Right lobe of liver (tissue), 6 donors: Measurements from ENCODE around the gene PPP4R4. TPM values are rescaled to one million over a fixed set of nuclear protein-coding genes. Genes with fewer than 3 reads are reported as not detected.
A peak's percentile ranks its signal among the peaks of the same experiment; 100 is the strongest.

Experiments
- ATAC-seq, 4 donors: fragments of 200-7000 bp; cut with Tn5 transposase; one replicate each; pipeline ENCODE4 v1.9.1; 2020; ENCODE audit warnings: mild to moderate bottlenecking in 4 of 4, moderate library complexity in 4 of 4
- DNase-seq, 3 donors: peaks; one replicate each; pipeline ENCODE4 v3.0.0-alpha.2; 2020
- H3K27ac ChIP-seq, 3 donors: fragments of 200-600 bp; one replicate each; pipeline ENCODE4 v1.8.0; 2022
- H3K27me3 ChIP-seq, 2 donors: fragments of 200-600 bp; one replicate each; pipeline ENCODE4 v1.8.0; 2022
- H3K36me3 ChIP-seq, 4 donors: fragments of 200-600 bp; sonication (generic) in 1 of 4; one replicate each; pipeline versions ENCODE4 v1.5.1 to v1.8.0; 2017 to 2022; ENCODE audit warnings: control low read depth in 1 of 4
- H3K4me1 ChIP-seq, 4 donors: fragments of 200-600 bp; sonication (generic) in 1 of 4; one replicate each; pipeline versions ENCODE4 v1.5.1 to v1.8.0; 2017 to 2022; ENCODE audit warnings: control low read depth in 1 of 4
- H3K4me3 ChIP-seq, 3 donors: fragments of 200-600 bp; one replicate each; pipeline ENCODE4 v1.8.0; 2022
- H3K9me3 ChIP-seq, 4 donors: fragments of 200-600 bp; sonication (generic) in 1 of 4; one replicate each; pipeline versions ENCODE4 v1.5.1 to v1.8.0; 2017 to 2022; ENCODE audit warnings: control low read depth in 1 of 4
- POLR2A ChIP-seq: fragments of 450-650 bp; IDR thresholded peaks from one replicate; pipeline ENCODE4 v1.6.1; 2017; ENCODE audit warnings: antibody characterized with exemption, mild to moderate bottlenecking
- WGBS: methylation state at CpG from one replicate; pipeline ENCODE4 v1.1.6; 2018; ENCODE audit warnings: low coverage, low lambda C conversion rate; ENCODE audit not compliant: insufficient coverage; ENCODE audit errors: missing lambda C conversion rate; 5-methylcytosine and 5-hydroxymethylcytosine counted together
- intact Hi-C, 2 donors: fragments of 100-400 bp; cut with DNase I; formaldehyde crosslinking; loops; one replicate each; pipeline versions ENCODE4 v1.11.2 to v1.14.1; 2022
- total RNA-seq, 6 experiments: library from RNA; depleted of rRNA in 2 of 6; stranded (reverse); fragments of >200 nt in 2 of 6; fragmentation: NEBNext Ultra II Directional in 3 of 6; extraction: Animal tissue kit (Norgen Biotek cat#: 25700) in 3 of 6; gene quantifications; one replicate each; pipeline versions ENCODE4 v1.1.0 to v1.2.4, GENCODE V29; 2016 to 2023
- TF ChIP-seq, protein P1 (sequence below), 4 donors: fragments of 200-600 bp in 3 of 4; fragments of 450-650 bp in 1 of 4; IDR thresholded peaks; one replicate each; pipeline versions ENCODE4 v1.5.1 to v1.8.0; 2016 to 2022; ENCODE audit warnings: antibody characterized with exemption in 4 of 4, mild to moderate bottlenecking in 2 of 4
- donor health status: DM: no; HTN: yes; CAD: no.
- donor health status: DM: no; HTN: no; CAD: no.
- donor health status: DM: no; HTN: no; CAD: no.
- donor health status: DM: no; HTN: yes; CAD: no.
- donor health status: DM: no; HTN: yes; CAD: no.

The PPP4R4 gene
- total RNA-seq, 6 experiments from 2014 or later, result 0.26 to 4.1 (median 1.2) TPM

DNA sequence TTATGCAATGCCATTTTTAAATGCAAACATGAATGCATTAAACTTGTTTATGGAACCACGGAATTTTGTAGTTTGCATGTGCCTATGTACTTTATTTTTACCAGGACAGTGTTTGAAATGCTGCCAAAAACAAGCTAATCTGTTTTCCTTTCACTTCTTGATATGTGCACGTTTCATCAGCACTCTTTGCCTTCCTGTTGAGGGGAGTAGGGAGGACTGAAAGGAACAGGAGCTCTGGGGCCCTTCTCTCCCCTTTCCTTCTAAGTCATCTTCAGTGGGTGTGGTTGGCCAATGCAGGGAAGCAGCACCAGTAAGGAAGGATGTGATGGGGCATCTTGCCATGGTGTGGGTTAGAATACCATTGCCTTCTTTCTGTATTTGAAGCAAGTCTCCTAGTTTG is 12.1 kb upstream of the PPP4R4 start:
- DNase-seq (no peak), ATAC-seq (peak; percentile 60 to 72 (median 70))
- no peak overlapping the region for H3K27ac ChIP-seq
- no peaks in the 10 kb centered on the region for H3K36me3 ChIP-seq
- no peak for TF ChIP-seq POLR2A
- TF ChIP-seq, protein P1, sequence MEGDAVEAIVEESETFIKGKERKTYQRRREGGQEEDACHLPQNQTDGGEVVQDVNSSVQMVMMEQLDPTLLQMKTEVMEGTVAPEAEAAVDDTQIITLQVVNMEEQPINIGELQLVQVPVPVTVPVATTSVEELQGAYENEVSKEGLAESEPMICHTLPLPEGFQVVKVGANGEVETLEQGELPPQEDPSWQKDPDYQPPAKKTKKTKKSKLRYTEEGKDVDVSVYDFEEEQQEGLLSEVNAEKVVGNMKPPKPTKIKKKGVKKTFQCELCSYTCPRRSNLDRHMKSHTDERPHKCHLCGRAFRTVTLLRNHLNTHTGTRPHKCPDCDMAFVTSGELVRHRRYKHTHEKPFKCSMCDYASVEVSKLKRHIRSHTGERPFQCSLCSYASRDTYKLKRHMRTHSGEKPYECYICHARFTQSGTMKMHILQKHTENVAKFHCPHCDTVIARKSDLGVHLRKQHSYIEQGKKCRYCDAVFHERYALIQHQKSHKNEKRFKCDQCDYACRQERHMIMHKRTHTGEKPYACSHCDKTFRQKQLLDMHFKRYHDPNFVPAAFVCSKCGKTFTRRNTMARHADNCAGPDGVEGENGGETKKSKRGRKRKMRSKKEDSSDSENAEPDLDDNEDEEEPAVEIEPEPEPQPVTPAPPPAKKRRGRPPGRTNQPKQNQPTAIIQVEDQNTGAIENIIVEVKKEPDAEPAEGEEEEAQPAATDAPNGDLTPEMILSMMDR (IDR thresholded peaks at IDR 0.05), result no peak
- H3K27me3 ChIP-seq, result no peaks in the 10 kb centered on the region
- no peaks in the 10 kb centered on the region for H3K9me3 ChIP-seq
- H3K4me1 ChIP-seq, result no peaks in the 10 kb centered on the region
- WGBS, result 0% methylated on average over 2 of the region's 2 CpGs
- intact Hi-C loops, result no loop called here
- H3K4me3 ChIP-seq, result no peak overlapping the region

DNA sequence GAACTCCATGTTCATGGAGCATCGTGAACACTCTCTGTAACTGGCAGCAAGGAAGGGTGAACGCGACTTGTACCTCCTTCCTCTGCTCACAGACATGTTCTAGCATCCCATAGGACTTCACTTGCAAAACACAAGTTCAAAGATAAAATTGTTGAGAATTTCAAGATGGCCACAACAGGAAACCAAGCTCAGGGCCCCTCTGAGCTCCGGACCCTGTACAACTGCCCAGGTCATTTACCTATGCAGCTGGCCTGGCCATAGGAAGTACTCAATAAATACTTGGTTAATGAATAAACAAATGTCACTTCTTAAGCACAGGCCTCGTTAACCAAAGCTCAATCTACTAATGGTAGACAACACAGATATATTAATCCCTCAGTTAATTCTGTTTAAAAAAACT is 11.7 kb upstream of the PPP4R4 start:
- H3K4me3 ChIP-seq, result no peak overlapping the region
- H3K27ac ChIP-seq, result no peak overlapping the region
- no peaks in the 10 kb centered on the region for H3K36me3 ChIP-seq
- no peaks in the 10 kb centered on the region for H3K4me1 ChIP-seq
- no peaks in the 10 kb centered on the region for H3K9me3 ChIP-seq
- no peak for TF ChIP-seq POLR2A
- TF ChIP-seq, protein P1 (IDR thresholded peaks at IDR 0.05), result no peak
- intact Hi-C loops, result no loop called here
- no peaks in the 10 kb centered on the region for H3K27me3 ChIP-seq
- no peak for DNase-seq
- WGBS, result 68% methylated on average over 4 of the region's 5 CpGs
- no peak for ATAC-seq

DNA sequence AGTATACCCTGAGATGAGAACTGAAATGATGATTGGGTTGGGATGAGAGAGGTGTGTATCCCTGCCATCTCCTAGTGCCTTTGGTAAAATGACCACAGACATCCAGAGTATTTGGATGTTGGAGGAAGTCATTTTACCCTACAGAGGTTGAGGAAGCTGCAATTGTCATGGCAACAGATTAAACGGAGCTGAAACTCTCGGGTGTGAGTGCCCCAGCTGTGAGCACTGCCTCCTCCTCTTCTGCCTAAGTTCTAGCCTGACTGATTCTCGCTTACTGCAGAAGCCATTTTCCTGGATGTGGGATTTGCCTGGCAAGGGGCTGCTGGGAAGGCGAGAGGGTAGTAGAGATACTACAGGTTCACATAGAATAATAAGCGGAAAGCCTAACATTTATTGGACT is 10.3 kb upstream of the PPP4R4 start:
- whole genome bisulfite sequencing, result 58% methylated on average over 5 of the region's 5 CpGs
- H3K27ac ChIP-seq, result no peak overlapping the region
- H3K4me3 ChIP-seq, result no peak overlapping the region
- no peaks in the 10 kb centered on the region for H3K27me3 ChIP-seq
- H3K4me1 ChIP-seq, result no peaks in the 10 kb centered on the region
- TF ChIP-seq POLR2A, result no peak
- TF ChIP-seq, protein P1 (IDR thresholded peaks at IDR 0.05), result no peak
- ATAC-seq, result no peak
- H3K36me3 ChIP-seq, result no peaks in the 10 kb centered on the region
- intact Hi-C loops, result no loop called here
- no peaks in the 10 kb centered on the region for H3K9me3 ChIP-seq
- no peak for DNase-seq

DNA sequence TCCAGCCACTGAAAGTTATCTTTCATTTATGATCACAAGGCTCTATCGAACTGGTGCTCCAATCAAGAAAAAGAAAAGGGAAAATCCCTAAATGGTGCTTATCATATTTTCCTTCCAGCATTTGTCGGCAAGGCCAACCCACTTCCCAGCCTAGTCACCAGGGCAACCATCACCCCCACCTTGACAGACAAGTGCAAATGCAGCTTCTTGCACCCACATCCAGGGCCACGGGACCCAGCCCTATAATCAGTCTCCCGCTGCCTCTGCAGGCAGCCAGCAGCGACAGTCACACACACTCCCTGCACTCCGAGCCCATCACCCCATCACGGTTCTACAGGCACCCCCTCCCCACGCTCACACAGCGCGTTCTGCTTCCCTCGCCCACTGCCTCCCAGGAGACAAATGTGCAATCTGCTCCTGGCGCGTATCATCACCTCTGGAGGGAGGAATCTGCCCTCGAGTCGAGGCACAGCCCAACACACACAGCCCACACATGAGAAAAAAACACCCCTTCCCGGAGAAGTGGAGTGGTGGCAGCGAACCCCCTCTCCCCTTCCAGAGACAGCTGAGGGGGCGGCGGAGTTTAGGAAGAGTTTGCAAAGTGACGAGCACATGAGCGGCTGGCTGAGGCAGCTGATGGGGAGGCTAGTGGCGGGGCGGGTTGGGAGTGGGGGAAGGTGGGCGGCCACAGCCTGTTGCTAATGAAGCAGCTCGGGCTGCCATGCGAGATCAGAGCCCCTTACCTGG is 9.3 kb upstream of the PPP4R4 start:
- no peaks in the 10 kb centered on the region for H3K4me1 ChIP-seq
- TF ChIP-seq, protein P1 (IDR thresholded peaks at IDR 0.05), result no peak
- TF ChIP-seq POLR2A, result no peak
- no peak overlapping the region for H3K27ac ChIP-seq
- H3K36me3 ChIP-seq, result no peaks in the 10 kb centered on the region
- WGBS, result 59% methylated on average over 16 of the region's 26 CpGs
- H3K27me3 ChIP-seq, result no peaks in the 10 kb centered on the region
- ATAC-seq (no peak), DNase-seq (no peak)
- no peaks in the 10 kb centered on the region for H3K9me3 ChIP-seq
- no peak overlapping the region for H3K4me3 ChIP-seq
- intact Hi-C loops, result no loop called here
